Stimulated activated effector memory CD8-positive, alpha-beta T cell treated with anti-CD3 and anti-CD28 coated beads, Interleukin-12 subunit alpha, Interleukin-12 subunit beta, amount 100 ng/mL, for 72 hours (primary cell): Measurements from ENCODE around the gene SNAP91.

Experiments
- ATAC-seq: fragments of 150-1000 bp; cut with Tn5 transposase; 2 replicates; pipeline ENCODE4 v1.10.0; 2021
- DNase-seq, 2 donors: peaks; one replicate each; pipeline ENCODE4 v3.0.0; 2021 to 2022; ENCODE audit warnings: low spot score in 2 of 2
- H3K27ac Mint-ChIP-seq: one replicate; pipeline ENCODE4 v1.8.0; 2022; ENCODE audit warnings: mild to moderate bottlenecking, mixed read lengths
- H3K36me3 Mint-ChIP-seq: one replicate; pipeline ENCODE4 v1.8.0; 2022; ENCODE audit warnings: mild to moderate bottlenecking, mixed read lengths
- H3K4me1 Mint-ChIP-seq: one replicate; pipeline ENCODE4 v1.8.0; 2022; ENCODE audit warnings: mixed read lengths
- H3K4me3 Mint-ChIP-seq: one replicate; pipeline ENCODE4 v1.8.0; 2022; ENCODE audit warnings: mild to moderate bottlenecking, mixed read lengths
- H3K9me3 Mint-ChIP-seq: one replicate; pipeline ENCODE4 v1.8.0; 2022; ENCODE audit warnings: mixed read lengths

SNAP91 gene

DNA sequence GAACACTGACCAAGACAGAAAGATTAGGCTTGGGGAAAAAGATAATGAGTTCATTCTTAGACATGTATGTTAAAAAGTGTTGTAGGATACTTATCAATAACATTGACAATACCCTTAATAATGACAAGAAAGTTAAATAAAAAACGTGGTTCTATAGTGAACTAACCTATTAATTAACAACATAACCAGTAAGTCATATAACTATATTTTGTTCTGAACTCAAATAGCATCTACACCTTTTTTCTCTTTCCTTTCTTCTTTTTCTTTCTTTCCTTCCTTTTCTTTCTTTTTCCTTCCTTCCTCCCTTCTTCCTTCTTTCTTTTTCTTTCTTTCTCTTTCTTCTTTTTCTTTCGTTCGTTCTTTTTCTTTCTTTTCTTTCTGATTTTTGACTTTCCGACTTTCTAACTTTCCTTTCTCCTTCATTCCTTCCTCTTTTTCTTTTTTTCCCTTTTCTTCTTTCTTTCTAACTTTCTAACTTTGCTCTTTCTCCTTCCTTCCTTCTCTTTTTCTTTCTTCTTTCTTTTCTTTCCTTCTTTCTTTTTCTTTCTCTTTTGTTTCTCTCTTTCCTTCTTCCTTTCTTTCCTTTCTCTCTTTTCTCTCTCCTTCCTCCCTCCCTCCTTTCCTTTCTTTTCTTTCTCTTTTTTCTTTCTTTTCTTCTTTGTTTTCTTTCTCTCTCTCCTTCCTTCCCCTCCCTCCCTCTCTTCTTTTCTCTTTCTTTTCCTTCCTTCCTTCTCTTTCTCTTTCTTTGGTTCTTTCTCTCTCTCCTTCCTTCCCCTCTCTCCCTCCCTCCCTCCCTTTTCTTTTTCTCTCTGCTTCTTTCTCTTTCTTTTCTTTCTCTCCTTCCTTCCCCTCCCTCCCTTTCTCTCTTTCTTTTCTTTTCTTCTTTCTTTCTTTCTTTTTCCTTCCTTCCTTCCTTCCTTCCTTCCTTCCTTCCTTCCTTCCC lies 172.0 kb downstream of the SNAP91 start:
- ATAC-seq (no peak), DNase-seq (no peak)
- Mint-ChIP-seq H3K4me3 (no peak overlapping the region), H3K4me1 (peaks cover 5% of the 10 kb centered on the region), H3K9me3 (no peaks in the 10 kb centered on the region), H3K36me3 (no peaks in the 10 kb centered on the region), H3K27ac (no peak overlapping the region)

DNA sequence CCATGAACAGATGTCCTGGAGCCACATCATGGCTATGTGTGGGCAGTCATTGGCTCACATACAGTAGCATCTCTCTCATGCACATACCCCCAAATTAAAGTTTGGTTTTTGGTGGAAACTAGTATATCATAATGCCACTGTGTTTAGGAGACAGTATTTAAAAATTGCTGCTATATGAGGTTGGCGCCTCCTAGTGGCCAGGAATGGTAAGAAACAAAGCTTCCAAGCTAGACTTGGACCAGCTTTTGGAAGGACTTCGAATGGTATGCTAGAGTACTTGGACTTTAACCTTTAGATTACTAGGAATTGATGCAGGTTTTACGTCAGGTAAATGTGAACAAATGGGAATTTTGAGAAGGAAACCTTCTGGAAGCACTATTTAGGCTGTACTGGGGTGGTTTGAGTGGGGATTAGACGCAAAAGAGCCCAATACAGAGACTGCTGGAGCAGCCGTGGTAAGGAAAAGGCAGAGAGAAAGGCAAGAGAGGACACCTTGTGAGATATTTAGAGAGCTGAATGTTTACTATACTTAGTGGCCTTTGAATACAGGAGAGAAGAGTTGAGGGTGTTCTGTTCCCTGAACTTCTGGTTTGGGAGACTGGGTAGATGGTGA lies 172.8 kb downstream of the SNAP91 start:
- DNase-seq (peak; percentile 30 to 70), ATAC-seq (peak; percentile 57)
- no peak overlapping the region for H3K27ac Mint-ChIP-seq
- peaks cover 5% of the 10 kb centered on the region for H3K4me1 Mint-ChIP-seq
- no peak overlapping the region for H3K4me3 Mint-ChIP-seq
- H3K36me3 Mint-ChIP-seq = no peaks in the 10 kb centered on the region
- no peaks in the 10 kb centered on the region for H3K9me3 Mint-ChIP-seq

DNA sequence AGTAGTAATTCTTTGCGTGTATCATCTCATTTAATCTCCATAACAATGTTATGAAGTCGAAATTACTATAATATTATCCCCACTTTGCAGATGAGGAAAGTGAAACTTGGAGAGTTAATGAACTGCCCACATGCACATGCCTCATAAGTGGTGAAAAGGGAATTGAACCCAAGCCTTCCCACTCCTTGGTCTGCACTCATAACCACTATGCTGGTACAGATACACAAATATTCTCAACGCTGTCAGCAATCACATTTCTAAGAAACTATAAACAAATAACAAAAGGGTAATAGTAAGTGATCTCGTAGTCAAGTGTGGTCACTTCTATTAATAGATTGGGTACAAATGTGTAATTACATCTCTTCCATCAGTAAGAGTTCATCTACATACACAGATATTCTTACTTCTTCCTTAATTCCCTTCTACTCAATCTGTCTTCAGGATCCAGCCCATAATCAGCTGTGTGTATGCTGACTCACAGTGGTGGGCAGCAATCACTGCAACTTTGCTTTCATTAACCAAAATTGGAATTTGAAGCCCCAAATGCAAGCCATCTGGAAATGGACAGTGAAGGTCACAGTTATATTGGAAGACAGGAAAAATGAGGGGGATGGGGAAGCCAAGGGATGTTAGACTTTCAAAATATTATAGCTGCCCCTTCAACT lies 190.0 kb downstream of the SNAP91 start:
- no peaks in the 10 kb centered on the region for H3K4me1 Mint-ChIP-seq

DNA sequence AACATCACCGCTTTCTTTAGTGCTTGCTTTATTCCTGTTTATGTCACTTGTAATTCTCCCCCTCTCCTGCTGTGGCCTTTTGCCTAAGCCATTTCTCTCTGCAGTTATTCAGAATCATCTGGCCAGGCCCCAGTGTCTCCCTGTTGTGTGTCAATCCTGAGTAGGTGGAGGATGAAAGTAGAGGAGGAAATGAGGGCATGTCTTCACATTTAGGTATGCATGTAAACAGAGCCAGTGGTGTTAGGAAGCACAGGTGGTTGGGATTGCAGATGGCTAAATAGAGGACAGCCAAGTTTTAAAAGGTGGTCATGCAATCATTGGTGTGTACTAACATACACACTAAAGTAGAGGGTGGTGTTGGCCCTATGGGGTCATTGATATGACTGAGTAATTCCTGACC lies 191.4 kb downstream of the SNAP91 start:
- no peak overlapping the region for H3K27ac Mint-ChIP-seq
- no peak overlapping the region for H3K4me3 Mint-ChIP-seq
- H3K36me3 Mint-ChIP-seq = no peaks in the 10 kb centered on the region
- ATAC-seq (peak; percentile 36), DNase-seq (no peak)
- no peaks in the 10 kb centered on the region for H3K9me3 Mint-ChIP-seq
- H3K4me1 Mint-ChIP-seq = peaks cover 7% of the 10 kb centered on the region

More for the DNA sequence above, 190.0 kb downstream of the SNAP91 start:
- Mint-ChIP-seq H3K36me3 (no peaks in the 10 kb centered on the region), H3K4me3 (no peak overlapping the region), H3K27ac (no peak overlapping the region), H3K9me3 (no peaks in the 10 kb centered on the region)
- no peak for DNase-seq
- ATAC-seq = no peak

GRCh38 chr6:83514866-83515466 lies 193.9 kb downstream of the SNAP91 start:
- no peak for DNase-seq

DNA sequence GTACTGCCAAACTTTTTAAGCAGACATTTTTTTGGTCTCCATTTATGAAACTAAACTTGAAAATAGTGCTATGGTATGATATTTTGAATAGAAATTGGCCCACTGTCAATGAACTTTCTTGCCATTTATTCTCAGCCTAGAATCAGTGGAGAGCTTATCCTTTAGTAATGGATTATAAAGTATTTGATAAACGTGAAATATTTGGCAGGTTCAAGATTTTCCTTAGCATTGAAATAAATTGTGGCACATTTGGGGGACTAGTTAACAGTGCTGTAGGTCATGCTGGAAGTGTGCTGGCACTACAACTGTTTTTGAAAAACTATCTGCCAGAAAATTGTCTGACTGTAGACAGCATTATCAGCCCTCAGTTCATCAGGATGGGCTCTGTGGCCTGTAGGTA lies 194.4 kb downstream of the SNAP91 start:
- Mint-ChIP-seq H3K36me3 (no peaks in the 10 kb centered on the region), H3K9me3 (no peaks in the 10 kb centered on the region), H3K4me1 (peaks cover 17% of the 10 kb centered on the region), H3K27ac (no peak overlapping the region), H3K4me3 (no peak overlapping the region)
- ATAC-seq (no peak), DNase-seq (no peak)

More at GRCh38 chr6:83514866-83515466, 193.9 kb downstream of the SNAP91 start:
- no peak overlapping the region for H3K27ac Mint-ChIP-seq
- H3K4me3 Mint-ChIP-seq = no peak overlapping the region
- no peaks in the 10 kb centered on the region for H3K9me3 Mint-ChIP-seq
- ATAC-seq = no peak
- H3K36me3 Mint-ChIP-seq = no peaks in the 10 kb centered on the region
- H3K4me1 Mint-ChIP-seq = peaks cover 17% of the 10 kb centered on the region

GRCh38 chr6:83511901-83512681 lies 196.8 kb downstream of the SNAP91 start, which contains the start of gene PRSS35:
Gene PRSS35, plus strand, starts transcription at chr6:83512534. Its CDS starts 10,908 bp downstream, at chr6:83523442.
- no peak within 1 kb of the TSS for H3K27ac Mint-ChIP-seq
- peaks cover 17% of the 10 kb centered on the region for H3K4me1 Mint-ChIP-seq
- H3K9me3 Mint-ChIP-seq = no peaks in the 10 kb centered on the region
- peak within 1 kb of the TSS; percentile 58 for H3K4me3 Mint-ChIP-seq
- ATAC-seq = peak; percentile 85
- no peak for DNase-seq
- H3K36me3 Mint-ChIP-seq = no peaks in the 10 kb centered on the region

GRCh38 chr6:83511266-83511665 lies 197.6 kb downstream of the SNAP91 start:
- peaks cover 17% of the 10 kb centered on the region for H3K4me1 Mint-ChIP-seq
- no peak for DNase-seq

DNA sequence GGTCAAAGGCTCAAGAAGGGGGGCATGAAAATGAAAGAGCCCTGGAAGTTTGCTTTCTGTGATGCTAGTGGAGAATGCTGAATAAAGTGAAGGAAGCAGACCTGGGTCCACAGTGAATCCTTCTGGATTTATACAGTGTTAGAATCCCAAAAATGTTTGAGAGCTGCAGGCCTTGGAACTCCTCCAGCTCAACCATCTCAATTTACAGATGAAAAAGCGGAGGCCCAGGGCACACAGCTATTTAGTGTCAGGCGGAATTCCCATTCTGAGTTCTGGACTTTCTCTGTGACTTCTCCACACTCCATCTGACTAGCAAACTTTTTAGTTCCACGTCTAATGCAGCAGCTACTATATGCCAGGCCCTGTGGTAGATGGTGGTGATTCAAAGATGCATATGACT lies 198.1 kb downstream of the SNAP91 start:
- no peaks in the 10 kb centered on the region for H3K36me3 Mint-ChIP-seq
- ATAC-seq (no peak), DNase-seq (no peak)
- H3K4me3 Mint-ChIP-seq = no peak overlapping the region
- peaks cover 17% of the 10 kb centered on the region for H3K4me1 Mint-ChIP-seq
- H3K9me3 Mint-ChIP-seq = no peaks in the 10 kb centered on the region
- H3K27ac Mint-ChIP-seq = no peak overlapping the region

More at GRCh38 chr6:83511266-83511665, 197.6 kb downstream of the SNAP91 start:
- no peak overlapping the region for H3K27ac Mint-ChIP-seq
- peak overlapping the region; percentile 58 for H3K4me3 Mint-ChIP-seq
- no peaks in the 10 kb centered on the region for H3K36me3 Mint-ChIP-seq
- ATAC-seq = no peak
- no peaks in the 10 kb centered on the region for H3K9me3 Mint-ChIP-seq

DNA sequence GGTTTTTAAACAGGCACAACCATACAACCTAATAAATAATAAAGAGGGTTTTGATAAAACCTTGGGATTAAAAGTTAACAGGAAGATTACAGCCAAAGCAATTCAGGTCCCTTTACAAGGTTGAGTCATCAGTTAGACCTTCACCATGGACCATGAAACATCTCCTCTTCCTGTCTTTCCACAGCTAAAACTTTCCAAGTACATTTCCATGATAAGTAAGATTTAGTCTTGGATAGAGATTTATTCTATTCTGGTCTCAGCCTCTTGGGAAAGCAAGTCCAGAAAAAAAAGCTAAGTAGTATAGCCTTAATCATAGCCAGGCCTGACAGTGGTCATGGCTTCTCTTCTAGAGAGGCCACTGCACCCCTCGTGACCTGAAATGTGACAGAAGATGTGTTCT lies 199.5 kb downstream of the SNAP91 start:
- H3K27ac Mint-ChIP-seq = no peak overlapping the region
- H3K4me3 Mint-ChIP-seq = no peak overlapping the region
- DNase-seq = no peak
- no peak for ATAC-seq
- H3K9me3 Mint-ChIP-seq = no peaks in the 10 kb centered on the region
- peaks cover 17% of the 10 kb centered on the region for H3K4me1 Mint-ChIP-seq
- H3K36me3 Mint-ChIP-seq = no peaks in the 10 kb centered on the region

- Mint-ChIP-seq H3K36me3 (no peaks in the 10 kb centered on the region), H3K9me3 (peaks cover 7% of the 10 kb centered on the region), H3K4me1 (no peaks in the 10 kb centered on the region), H3K4me3 (no peak overlapping the region), H3K27ac (no peak overlapping the region)
- no peak for ATAC-seq
- DNase-seq = no peak
Observed at GRCh38 chr6:83505356-83505755, 203.5 kb downstream of the SNAP91 start.
